Thymus (tissue), 11 donors: ENCODE results near the gene GIPC2. TPM values are rescaled to one million over a fixed set of nuclear protein-coding genes. Genes with fewer than 3 reads are reported as not detected.

ENCODE experiments used
- DNase-seq, 9 donors: peaks; one replicate each; pipeline ENCODE4 v3.0.0-alpha.2; 2013; ENCODE audit warnings: low spot score in 9 of 9, low read depth in 6 of 9, missing footprints in 1 of 9
- H3K27ac ChIP-seq, 2 donors: one replicate each; pipeline ENCODE4 v1.5.1; 2013; ENCODE audit warnings: control low read depth in 1 of 2, low read depth in 1 of 2, low read length in 1 of 2, mild to moderate bottlenecking in 1 of 2, moderate library complexity in 1 of 2
- H3K27me3 ChIP-seq, 2 donors: one replicate each; pipeline ENCODE4 v1.5.1; 2013; ENCODE audit warnings: low read length in 1 of 2; ENCODE audit not compliant: control insufficient read depth in 2 of 2, insufficient read depth in 1 of 2
- H3K36me3 ChIP-seq, 2 donors: one replicate each; pipeline ENCODE4 v1.5.1; 2013; ENCODE audit warnings: low read length in 1 of 2, mild to moderate bottlenecking in 1 of 2, moderate library complexity in 1 of 2; ENCODE audit not compliant: control insufficient read depth in 2 of 2, insufficient read depth in 2 of 2
- H3K4me1 ChIP-seq, 2 donors: one replicate each; pipeline ENCODE4 v1.5.1; 2013; ENCODE audit warnings: low read length in 2 of 2; ENCODE audit not compliant: control insufficient read depth in 2 of 2, insufficient read depth in 2 of 2
- H3K4me3 ChIP-seq, 2 donors: one replicate each; pipeline ENCODE4 v1.5.1; 2013; ENCODE audit warnings: low read length in 2 of 2, control low read depth in 1 of 2, mild to moderate bottlenecking in 1 of 2
- H3K9me3 ChIP-seq, 2 donors: one replicate each; pipeline ENCODE4 v1.5.1; 2013; ENCODE audit warnings: low read length in 1 of 2, mild to moderate bottlenecking in 1 of 2; ENCODE audit not compliant: control insufficient read depth in 2 of 2, insufficient read depth in 1 of 2
- WGBS: extraction: QIAGEN DNeasy Blood & Tissue Kit; methylation state at CpG from one replicate; pipeline ENCODE4 v1.1.7; 2013; 5-methylcytosine and 5-hydroxymethylcytosine counted together
- polyA plus RNA-seq: library from polyadenylated mRNA; stranded (reverse); fragments of 200-250 nt; gene quantifications from one replicate; pipeline ENCODE4 v1.2.3, GENCODE V29; 2013
- total RNA-seq: library from RNA; stranded (reverse); fragments of 120-200 nt; gene quantifications from one replicate; pipeline ENCODE4 v1.2.4, GENCODE V29; 2013
- donor health status: healthy.

The GIPC2 gene
- total and polyA plus RNA-seq, 2 donors: 0.28 to 1.3 TPM

DNA sequence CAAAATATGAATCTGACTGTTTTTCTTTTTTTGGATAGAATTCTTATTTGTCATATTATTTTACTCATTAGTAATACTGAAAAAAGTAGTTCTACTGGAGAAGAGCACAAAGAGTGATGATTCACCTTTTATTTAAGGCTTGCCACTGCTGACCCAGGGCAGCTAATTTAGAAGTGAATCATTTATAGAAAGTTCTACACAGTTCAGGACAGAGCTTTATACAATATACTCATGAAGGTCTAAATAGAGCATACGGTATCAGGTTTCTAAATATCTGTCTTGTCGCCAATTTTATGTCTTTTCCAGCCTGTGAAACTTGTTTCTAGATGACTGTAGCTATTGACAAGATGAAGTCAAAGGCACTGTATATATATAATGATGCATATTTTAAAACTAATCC lies 25.0 kb downstream of the GIPC2 start:
- no peak overlapping the region for H3K27ac ChIP-seq

DNA sequence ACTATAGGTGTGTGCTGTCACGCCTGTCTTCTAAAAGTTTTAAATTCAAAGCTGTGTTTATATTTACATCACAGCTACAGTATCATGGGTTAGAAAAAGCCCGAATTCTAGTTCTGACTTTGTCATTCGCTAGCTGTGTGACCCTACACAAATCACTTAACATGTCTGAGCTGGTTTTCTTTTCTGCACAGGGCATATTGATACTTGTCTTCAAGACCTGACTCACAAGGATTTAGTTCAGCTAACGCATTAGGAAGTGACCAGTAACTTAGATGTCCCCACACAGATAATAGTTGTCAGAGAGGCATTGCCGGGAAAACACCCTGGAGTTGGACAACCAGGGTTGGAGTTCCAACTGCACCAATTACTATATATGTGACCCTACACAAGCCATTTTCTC lies 25.9 kb downstream of the GIPC2 start:
- Histone ChIP-seq H3K4me3 (no peak overlapping the region), H3K4me1 (no peaks in the 10 kb centered on the region), H3K27ac (no peak overlapping the region), H3K9me3 (no peaks in the 10 kb centered on the region), H3K27me3 (no peaks in the 10 kb centered on the region), H3K36me3 (no peaks in the 10 kb centered on the region)
- 96% methylated on average over 5 of the region's 5 CpGs for WGBS
- no peak for DNase-seq

More for the DNA sequence above, 25.0 kb downstream of the GIPC2 start:
- no peak for DNase-seq
- no peaks in the 10 kb centered on the region for H3K27me3 ChIP-seq
- no peak overlapping the region for H3K4me3 ChIP-seq
- no peaks in the 10 kb centered on the region for H3K4me1 ChIP-seq
- 88% methylated on average over 2 of the region's 2 CpGs for WGBS
- no peaks in the 10 kb centered on the region for H3K36me3 ChIP-seq
- no peaks in the 10 kb centered on the region for H3K9me3 ChIP-seq

DNA sequence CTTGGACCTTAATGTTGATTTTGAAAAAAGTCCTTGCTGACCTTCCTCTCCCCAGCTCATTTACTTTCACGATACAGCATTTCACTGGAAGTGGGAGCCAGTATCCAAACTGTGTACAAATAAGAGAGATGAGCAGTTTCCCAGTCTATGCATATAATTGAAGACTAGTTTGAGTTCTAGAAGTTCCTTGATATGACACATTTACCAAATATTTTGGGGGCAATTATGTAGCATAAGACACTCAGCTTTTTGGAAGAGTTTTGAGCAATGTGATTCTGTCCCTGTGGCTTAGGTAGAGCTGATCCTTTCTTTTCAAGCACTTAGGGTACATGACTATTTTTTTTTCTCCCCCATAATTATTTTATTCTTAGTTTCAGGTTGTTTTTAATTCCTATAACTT lies 26.4 kb downstream of the GIPC2 start:
- H3K27ac ChIP-seq: no peak overlapping the region
- no peaks in the 10 kb centered on the region for H3K9me3 ChIP-seq
- H3K27me3 ChIP-seq: no peaks in the 10 kb centered on the region
- H3K4me1 ChIP-seq: no peaks in the 10 kb centered on the region
- no peak overlapping the region for H3K4me3 ChIP-seq
- DNase-seq: no peak
- H3K36me3 ChIP-seq: no peaks in the 10 kb centered on the region
- 97% methylated on average over 1 of the region's 1 CpG for WGBS

DNA sequence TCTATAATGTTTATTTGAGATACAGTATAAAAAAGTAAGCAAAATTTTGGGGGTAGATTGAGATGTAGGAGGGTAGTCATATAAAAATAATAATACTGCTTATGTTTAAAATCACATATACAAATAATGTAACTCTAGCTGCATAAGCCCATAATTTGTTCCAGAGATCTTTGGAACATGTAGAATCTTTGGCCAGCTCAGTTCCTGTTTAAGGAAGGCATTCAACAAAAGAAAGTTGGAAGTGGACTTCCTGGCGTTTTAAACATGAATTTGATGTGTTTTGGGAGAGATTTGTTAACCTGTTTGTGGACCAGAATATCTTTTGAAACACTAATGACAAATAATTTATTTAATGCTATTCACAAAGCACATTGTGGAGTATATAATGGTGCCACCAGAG lies 27.7 kb downstream of the GIPC2 start:
- no peak for DNase-seq
- WGBS: 97% methylated on average over 1 of the region's 1 CpG
- H3K27me3 ChIP-seq: no peaks in the 10 kb centered on the region
- no peaks in the 10 kb centered on the region for H3K9me3 ChIP-seq
- H3K4me3 ChIP-seq: no peak overlapping the region
- H3K36me3 ChIP-seq: no peaks in the 10 kb centered on the region
- no peaks in the 10 kb centered on the region for H3K4me1 ChIP-seq
- H3K27ac ChIP-seq: no peak overlapping the region

DNA sequence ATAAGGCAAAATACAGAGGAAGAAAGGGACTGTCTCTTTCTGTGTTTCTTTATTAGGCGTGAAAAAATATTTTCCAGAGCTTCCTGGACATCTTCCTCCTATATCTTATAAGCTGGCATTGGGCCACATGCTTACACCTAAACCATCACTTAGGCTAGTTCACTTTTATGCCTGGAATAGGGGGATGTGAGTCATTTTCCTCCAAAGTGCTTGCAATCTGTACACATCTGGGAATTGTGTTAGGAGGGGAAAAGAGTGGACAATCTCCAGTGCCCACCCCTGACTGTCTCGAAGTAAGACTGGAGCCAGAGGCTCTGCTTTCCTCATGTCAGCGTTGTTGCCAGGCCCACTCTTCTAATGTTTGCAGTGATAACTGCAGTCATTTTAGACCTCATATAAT lies 29.9 kb downstream of the GIPC2 start:
- H3K4me3 ChIP-seq: no peak overlapping the region
- no peaks in the 10 kb centered on the region for H3K27me3 ChIP-seq
- 94% methylated on average over 3 of the region's 3 CpGs for WGBS
- no peak for DNase-seq
- H3K36me3 ChIP-seq: no peaks in the 10 kb centered on the region
- H3K27ac ChIP-seq: no peak overlapping the region
- H3K9me3 ChIP-seq: no peaks in the 10 kb centered on the region
- no peaks in the 10 kb centered on the region for H3K4me1 ChIP-seq

DNA sequence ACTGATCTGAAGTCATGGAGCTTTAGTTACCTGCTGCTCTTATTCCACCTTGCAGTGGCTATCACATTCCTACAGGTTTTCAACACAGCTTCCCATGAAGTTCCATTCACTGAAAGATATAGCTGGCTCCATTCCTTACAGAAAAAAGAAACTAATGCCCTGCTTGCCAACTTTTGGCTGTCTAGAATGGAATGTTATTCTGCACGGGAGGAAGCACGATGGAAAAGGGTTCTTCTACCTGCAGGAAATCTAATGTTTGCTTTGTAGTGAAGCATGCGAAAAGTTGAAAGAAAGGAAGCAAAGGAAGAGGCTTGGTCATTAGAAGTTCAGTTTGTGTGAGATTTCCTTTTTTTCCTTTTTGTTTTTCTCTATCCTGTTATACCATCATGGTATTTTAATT lies 32.6 kb downstream of the GIPC2 start:
- Histone ChIP-seq H3K36me3 (no peaks in the 10 kb centered on the region), H3K27me3 (no peaks in the 10 kb centered on the region), H3K4me3 (no peak overlapping the region), H3K4me1 (no peaks in the 10 kb centered on the region), H3K9me3 (no peaks in the 10 kb centered on the region), H3K27ac (no peak overlapping the region)
- WGBS: 89% methylated on average over 3 of the region's 3 CpGs
- DNase-seq: no peak

DNA sequence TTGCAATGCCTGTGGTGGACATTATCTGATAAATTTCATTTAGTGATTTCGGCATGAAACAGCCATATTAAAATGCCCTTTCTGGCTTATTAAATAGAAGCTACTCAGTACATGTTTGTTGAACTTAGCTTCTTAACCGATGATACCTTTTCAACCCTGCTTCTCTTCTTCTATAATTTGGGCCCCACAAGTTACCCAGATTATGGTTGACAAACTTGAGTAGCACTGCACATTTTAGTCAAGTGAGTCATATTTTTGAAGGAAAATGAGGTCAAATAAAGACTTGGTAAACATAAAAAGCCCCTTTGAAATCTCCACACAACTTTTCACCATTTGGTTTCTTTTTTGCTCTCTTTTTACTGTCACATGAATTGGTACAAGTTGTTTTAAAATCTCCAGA lies 33.8 kb downstream of the GIPC2 start:
- Histone ChIP-seq H3K36me3 (no peaks in the 10 kb centered on the region), H3K4me3 (no peak overlapping the region), H3K4me1 (no peaks in the 10 kb centered on the region), H3K27ac (no peak overlapping the region), H3K27me3 (no peaks in the 10 kb centered on the region), H3K9me3 (no peaks in the 10 kb centered on the region)
- WGBS: 97% methylated on average over 2 of the region's 2 CpGs
- no peak for DNase-seq

DNA sequence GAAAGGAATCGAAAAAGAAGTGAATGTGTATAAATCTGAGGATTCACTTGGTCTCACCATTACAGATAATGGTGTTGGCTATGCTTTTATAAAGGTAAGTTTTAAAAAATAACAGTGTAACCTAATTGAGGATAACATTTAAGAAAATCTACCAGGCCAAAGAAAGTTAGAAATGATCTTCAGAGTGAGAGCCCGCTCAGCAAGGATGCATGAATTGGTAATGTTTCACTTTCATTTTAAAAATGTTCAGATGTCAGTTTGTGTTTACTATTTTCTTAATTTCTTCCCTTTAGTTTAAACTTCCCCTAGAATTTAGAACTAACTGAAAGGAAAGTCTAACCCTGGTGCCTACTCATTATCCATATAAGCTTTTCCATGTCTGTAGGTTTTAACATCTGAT lies 35.0 kb downstream of the GIPC2 start:
- no peak for DNase-seq
- no peaks in the 10 kb centered on the region for H3K4me1 ChIP-seq
- 82% methylated on average over 2 of the region's 2 CpGs for WGBS
- H3K27ac ChIP-seq: no peak overlapping the region
- no peak overlapping the region for H3K4me3 ChIP-seq
- no peaks in the 10 kb centered on the region for H3K27me3 ChIP-seq
- no peaks in the 10 kb centered on the region for H3K9me3 ChIP-seq
- H3K36me3 ChIP-seq: no peaks in the 10 kb centered on the region

DNA sequence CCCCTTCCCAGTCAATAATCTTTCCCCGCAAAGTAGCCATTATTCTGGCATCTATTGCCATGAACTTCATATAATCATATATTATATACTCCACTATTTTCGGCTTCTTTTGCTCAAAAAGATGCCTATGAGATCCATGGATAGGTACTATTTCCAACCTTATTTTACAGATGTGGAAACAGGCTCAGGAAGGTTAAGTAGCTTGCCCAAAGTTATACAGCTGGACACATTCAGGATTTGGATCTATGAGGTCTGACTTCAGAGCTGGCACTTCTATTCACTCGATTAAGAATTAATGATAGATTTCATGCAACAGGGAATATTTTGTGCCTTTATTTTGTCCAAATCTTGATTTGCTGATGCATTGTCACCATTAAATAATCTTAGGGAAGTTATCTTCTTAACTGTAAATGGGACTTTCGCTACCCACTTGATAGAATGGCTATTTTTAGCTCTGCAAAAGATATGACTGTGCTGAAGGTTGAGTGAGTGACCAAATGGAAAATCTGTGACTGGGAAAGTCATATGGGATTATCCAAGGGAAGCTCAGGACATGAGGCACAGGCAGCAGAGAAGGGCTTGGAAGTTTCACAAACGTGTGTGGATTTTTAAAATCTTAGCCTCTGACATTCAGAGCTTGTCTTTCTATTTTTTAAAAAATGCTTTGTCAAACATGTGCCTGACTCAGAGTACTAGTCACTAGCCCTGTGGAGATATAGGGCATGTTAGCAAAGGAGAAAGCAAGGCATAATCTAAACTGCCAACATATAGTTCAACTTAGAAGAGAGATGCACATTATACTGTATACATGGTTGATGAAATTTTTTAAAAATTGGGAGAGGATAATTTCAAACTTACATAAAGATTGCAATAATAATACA lies 36.5 kb downstream of the GIPC2 start:
- H3K4me1 ChIP-seq: no peaks in the 10 kb centered on the region
- 98% methylated on average over 5 of the region's 5 CpGs for WGBS
- no peak for DNase-seq
- H3K27me3 ChIP-seq: no peaks in the 10 kb centered on the region
- H3K9me3 ChIP-seq: no peaks in the 10 kb centered on the region
- no peak overlapping the region for H3K27ac ChIP-seq
- no peaks in the 10 kb centered on the region for H3K36me3 ChIP-seq
- H3K4me3 ChIP-seq: no peak overlapping the region
